GM18870 (cell line): ENCODE data around the gene BPIFA3.

Source experiments
- ATAC-seq: cut with Tn5 transposase; IDR thresholded peaks from one replicate; pipeline ENCODE4 v1.9.1; 2021; ENCODE audit warnings: moderate library complexity; ENCODE audit not compliant: unreplicated experiment

BPIFA3 gene

DNA sequence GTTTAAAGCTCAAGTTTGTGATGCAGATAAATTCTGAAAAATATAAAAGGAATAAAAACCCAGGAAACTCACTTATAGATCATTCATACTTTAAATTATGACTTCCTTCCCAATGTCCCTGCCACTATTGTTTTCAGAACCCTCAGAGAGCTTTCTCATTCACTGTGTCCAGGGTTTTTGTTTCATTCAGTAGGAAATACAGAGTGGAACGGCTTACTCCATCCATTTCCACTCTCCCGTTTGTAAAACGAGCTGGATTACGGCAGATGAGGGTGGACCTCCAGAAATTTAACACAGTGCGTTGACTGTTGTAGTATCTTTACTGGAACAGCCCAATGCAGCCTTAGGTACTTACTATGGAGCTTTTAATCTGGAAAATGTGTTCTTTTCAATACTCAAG, 42.2 kb downstream of the BPIFA3 start:
- ATAC-seq: no peak

DNA sequence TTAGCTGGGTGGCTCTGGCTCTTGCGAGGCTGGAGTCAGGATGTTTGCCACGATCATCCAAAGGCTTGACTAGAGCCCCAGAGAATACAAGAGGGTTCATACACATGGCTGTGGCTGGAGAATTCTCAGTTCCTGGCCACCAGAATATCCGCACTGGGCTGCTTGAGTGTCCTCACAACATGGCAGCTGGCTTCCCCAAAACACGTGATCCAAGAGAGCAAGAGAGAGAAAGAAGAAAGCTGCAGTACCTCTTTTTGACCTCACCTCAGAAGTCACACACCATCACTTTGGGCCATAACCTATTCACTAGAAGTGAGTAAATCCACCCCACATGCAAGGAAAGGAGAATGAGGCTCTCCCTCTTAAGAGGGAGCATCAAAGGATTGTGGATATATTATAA, 44.3 kb downstream of the BPIFA3 start:
- no peak for ATAC-seq

- no peak for ATAC-seq
Observed at GRCh38 chr20:33262658-33263065, 45.5 kb downstream of the BPIFA3 start.

GRCh38 chr20:33263784-33264183, 46.6 kb downstream of the BPIFA3 start:
- ATAC-seq: no peak

GRCh38 chr20:33267701-33268100, 50.5 kb downstream of the BPIFA3 start:
- no peak for ATAC-seq

GRCh38 chr20:33272155-33272873, 55.2 kb downstream of the BPIFA3 start:
- ATAC-seq: no peak

DNA sequence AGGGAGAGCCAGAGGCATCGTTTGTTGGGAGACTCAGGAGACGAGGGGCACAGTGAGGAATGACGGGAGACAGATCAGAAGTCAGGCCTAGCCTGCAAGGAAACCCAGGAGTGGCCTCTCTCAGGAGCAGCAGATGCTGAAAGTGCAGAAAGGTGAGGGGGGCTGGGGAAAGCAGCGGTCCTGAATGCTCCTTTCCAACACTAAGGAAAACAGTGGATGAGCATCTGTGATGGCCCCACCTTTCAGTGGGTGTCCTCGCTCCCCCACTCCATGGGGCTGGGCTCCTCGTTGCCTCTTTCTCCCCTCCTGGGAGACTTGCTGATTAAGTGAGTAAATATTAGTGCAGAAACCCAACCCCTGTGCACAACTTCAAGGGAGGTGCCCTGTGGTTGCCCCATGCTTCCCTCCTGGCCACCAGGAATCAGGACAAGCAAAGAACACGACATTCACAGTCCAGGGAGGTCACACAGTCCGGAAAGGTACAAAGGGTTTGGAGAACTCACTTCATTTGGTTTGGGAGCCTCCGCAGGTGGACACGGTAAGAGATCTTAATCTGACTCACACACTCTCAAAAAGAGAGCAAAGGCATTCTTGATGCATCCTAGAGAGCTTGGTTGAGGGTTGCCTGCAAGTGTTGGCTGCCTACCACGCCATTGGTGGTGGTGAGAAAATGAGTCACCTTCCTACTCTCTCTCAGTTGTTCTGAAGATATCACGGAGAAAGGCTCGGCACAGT, 56.1 kb downstream of the BPIFA3 start:
- ATAC-seq: no peak

GRCh38 chr20:33275215-33275614, 58.1 kb downstream of the BPIFA3 start:
- no peak for ATAC-seq

GRCh38 chr20:33275871-33276270, 58.7 kb downstream of the BPIFA3 start:
- ATAC-seq: no peak

GRCh38 chr20:33276303-33277113, 59.4 kb downstream of the BPIFA3 start:
- ATAC-seq: no peak
